DOHH2 (cell line): ENCODE data around the gene MOB2.

Source experiments
- H3F3A ChIP-seq: fragments of 200-600 bp; sonication (generic), shearing (Covaris generic); 2 replicates; pipeline ENCODE4 v1.6.0; 2016; ENCODE audit warnings: antibody characterized with exemption, mild to moderate bottlenecking; ENCODE audit not compliant: control insufficient read depth, insufficient read depth
- H3K27ac ChIP-seq: fragments of 200-600 bp; sonication (generic); 2 replicates; pipeline ENCODE4 v1.5.1; 2014; ENCODE audit warnings: low read depth, mild to moderate bottlenecking, low read length, moderate library complexity
- H3K27me3 ChIP-seq: fragments of 200-600 bp; sonication (generic); 2 replicates; pipeline ENCODE4 v1.6.1; 2014; ENCODE audit warnings: mild to moderate bottlenecking, low read length, mixed read lengths; ENCODE audit not compliant: control insufficient read depth
- H3K36me3 ChIP-seq: fragments of 200-600 bp; sonication (generic); 2 replicates; pipeline ENCODE4 v1.6.1; 2014; ENCODE audit warnings: mild to moderate bottlenecking, low read length, moderate library complexity, mixed read lengths; ENCODE audit not compliant: control insufficient read depth
- H3K4me1 ChIP-seq: fragments of 200-600 bp; sonication (generic); 2 replicates; pipeline ENCODE4 v1.6.1; 2014; ENCODE audit warnings: mild to moderate bottlenecking, low read length, mixed read lengths; ENCODE audit not compliant: control insufficient read depth
- H3K4me2 ChIP-seq: fragments of 200-600 bp; sonication (generic); 2 replicates; pipeline ENCODE4 v1.6.0; 2014; ENCODE audit warnings: mild to moderate bottlenecking, low read length, moderate library complexity
- H3K4me3 ChIP-seq: fragments of 200-600 bp; sonication (generic); 2 replicates; pipeline ENCODE4 v1.5.1; 2014; ENCODE audit warnings: mild to moderate bottlenecking, low read length, mixed read lengths
- H3K79me2 ChIP-seq: fragments of 200-600 bp; sonication (generic); 2 replicates; pipeline ENCODE4 v1.6.1; 2014; ENCODE audit warnings: mild to moderate bottlenecking, low read length, mixed read lengths; ENCODE audit not compliant: control insufficient read depth
- H3K9me2 ChIP-seq: fragments of 200-600 bp; sonication (generic); replicated peaks from 2 replicates; pipeline ENCODE4 v1.6.1; 2014; ENCODE audit warnings: mild to moderate bottlenecking, low read length, mixed read lengths; ENCODE audit not compliant: control insufficient read depth
- H3K9me3 ChIP-seq: fragments of 200-600 bp; sonication (generic); 2 replicates; pipeline ENCODE4 v1.6.1; 2014; ENCODE audit warnings: antibody characterized with exemption, low read length, mixed read lengths; ENCODE audit not compliant: control insufficient read depth, insufficient read depth
- H4K20me1 ChIP-seq: fragments of 200-600 bp; sonication (generic); 2 replicates; pipeline ENCODE4 v1.6.0; 2014; ENCODE audit warnings: low read depth, mild to moderate bottlenecking, antibody characterized with exemption, low read length, moderate library complexity; ENCODE audit not compliant: control insufficient read depth, insufficient read depth
- CTCF ChIP-seq: fragments of 200-600 bp; sonication (generic); IDR thresholded peaks from one replicate; pipeline ENCODE4 v1.5.1; 2014; ENCODE audit warnings: antibody characterized with exemption, mild to moderate bottlenecking, low read depth, low read length; ENCODE audit not compliant: poor library complexity, severe bottlenecking
- EZH2phosphoT487 ChIP-seq: fragments of 200-600 bp; sonication (generic); IDR thresholded peaks from 2 replicates; pipeline ENCODE4 v1.6.1; 2017; ENCODE audit warnings: borderline replicate concordance, mild to moderate bottlenecking, antibody characterized with exemption, low read length, moderate library complexity, mixed read lengths

Gene MOB2

GRCh38 chr11:1520663-1521267 lies 34.2 kb upstream of the MOB2 start:
- no peaks in the 10 kb centered on the region for H3K9me2 ChIP-seq
- peaks cover 38% of the 10 kb centered on the region for H3K4me1 ChIP-seq
- no peaks in the 10 kb centered on the region for H3K27me3 ChIP-seq
- H4K20me1 ChIP-seq = peaks cover 22% of the 10 kb centered on the region
- no peak overlapping the region for H3K27ac ChIP-seq
- H3K9me3 ChIP-seq = no peaks in the 10 kb centered on the region
- TF ChIP-seq CTCF (no peak), EZH2phosphoT487 (no peak)
- peaks cover 86% of the 10 kb centered on the region for H3K79me2 ChIP-seq
- no peaks in the 10 kb centered on the region for H3K36me3 ChIP-seq
- no peak overlapping the region for H3K4me2 ChIP-seq
- no peak overlapping the region for H3K4me3 ChIP-seq
- H3F3A ChIP-seq = no peaks in the 10 kb centered on the region

GRCh38 chr11:1520209-1520662 lies 33.7 kb upstream of the MOB2 start:
- H3F3A ChIP-seq = no peaks in the 10 kb centered on the region
- no peaks in the 10 kb centered on the region for H3K27me3 ChIP-seq
- H4K20me1 ChIP-seq = peaks cover 24% of the 10 kb centered on the region
- H3K27ac ChIP-seq = no peak overlapping the region
- H3K4me1 ChIP-seq = peaks cover 38% of the 10 kb centered on the region
- no peak overlapping the region for H3K4me3 ChIP-seq
- TF ChIP-seq CTCF (no peak), EZH2phosphoT487 (no peak)
- H3K36me3 ChIP-seq = no peaks in the 10 kb centered on the region
- no peaks in the 10 kb centered on the region for H3K9me3 ChIP-seq
- H3K79me2 ChIP-seq = peaks cover 89% of the 10 kb centered on the region
- no peak overlapping the region for H3K4me2 ChIP-seq
- no peaks in the 10 kb centered on the region for H3K9me2 ChIP-seq

- Histone ChIP-seq H3K27ac (no peak overlapping the region), H3F3A (no peaks in the 10 kb centered on the region), H3K79me2 (peaks cover 90% of the 10 kb centered on the region), H3K9me2 (no peaks in the 10 kb centered on the region), H3K36me3 (no peaks in the 10 kb centered on the region), H3K27me3 (no peaks in the 10 kb centered on the region), H3K4me1 (peaks cover 34% of the 10 kb centered on the region), H3K9me3 (no peaks in the 10 kb centered on the region), H4K20me1 (peaks cover 31% of the 10 kb centered on the region), H3K4me3 (no peak overlapping the region), H3K4me2 (no peak overlapping the region)
- TF ChIP-seq EZH2phosphoT487 (no peak), CTCF (no peak)
These were observed 32.7 kb upstream of the MOB2 start for GRCh38 chr11:1519028-1520010.
